Heart right ventricle (tissue), 16 donors: ENCODE data around the gene PCP4. TPM values are rescaled to one million over a fixed set of nuclear protein-coding genes. Genes with fewer than 3 reads are reported as not detected.

Experiments
- ATAC-seq, 8 donors: fragments of 200-7000 bp; cut with Tn5 transposase; one replicate each; pipeline ENCODE4 v1.9.1; 2020; ENCODE audit warnings: mild to moderate bottlenecking in 8 of 8, moderate library complexity in 8 of 8, moderate number of reproducible peaks in 1 of 8
- DNase-seq, 2 donors: peaks; one replicate each; pipeline ENCODE4 v3.0.0-alpha.2; 2020
- H3K27ac ChIP-seq, 10 donors: fragments of 200-600 bp; sonication (generic) in 2 of 10; one replicate each; pipeline versions ENCODE4 v1.5.0 to v1.8.0; 2020 to 2022; ENCODE audit warnings: mild to moderate bottlenecking in 3 of 10
- H3K27me3 ChIP-seq, 7 donors: fragments of 200-600 bp; one replicate each; pipeline ENCODE4 v1.8.0; 2021 to 2022; ENCODE audit warnings: mild to moderate bottlenecking in 2 of 7
- H3K36me3 ChIP-seq, 9 donors: fragments of 200-600 bp; sonication (generic) in 1 of 9; one replicate each; pipeline versions ENCODE4 v1.5.0 to v1.8.0; 2020 to 2022; ENCODE audit warnings: mild to moderate bottlenecking in 2 of 9
- H3K4me1 ChIP-seq, 9 donors: fragments of 200-600 bp; sonication (generic) in 1 of 9; one replicate each; pipeline versions ENCODE4 v1.5.0 to v1.8.0; 2020 to 2022; ENCODE audit warnings: mild to moderate bottlenecking in 4 of 9
- H3K4me3 ChIP-seq, 10 donors: fragments of 200-600 bp; sonication (generic) in 2 of 10; one replicate each; pipeline versions ENCODE4 v1.5.0 to v1.8.0; 2020 to 2022; ENCODE audit warnings: mild to moderate bottlenecking in 7 of 10, moderate library complexity in 2 of 10
- H3K9me3 ChIP-seq, 11 donors: fragments of 200-600 bp in 10 of 11; sonication (generic) in 2 of 11; one replicate each; pipeline versions ENCODE4 v1.5.0 to v1.8.0; 2013 to 2022; ENCODE audit warnings: mild to moderate bottlenecking in 2 of 11, control low read depth in 1 of 11, moderate library complexity in 1 of 11
- CTCF ChIP-seq, 9 donors: fragments of 200-600 bp; sonication (generic) in 2 of 9; IDR thresholded peaks; one replicate each; pipeline versions ENCODE4 v1.5.0 to v1.8.0; 2021 to 2022; ENCODE audit warnings: antibody characterized with exemption in 9 of 9, mild to moderate bottlenecking in 5 of 9, moderate library complexity in 1 of 9
- WGBS, 2 donors: extraction: QIAGEN DNeasy Blood & Tissue Kit; methylation state at CpG; one replicate each; pipeline ENCODE4 v1.1.7; 2013; ENCODE audit warnings: inconsistent platforms in 1 of 2; 5-methylcytosine and 5-hydroxymethylcytosine counted together
- intact Hi-C, 10 donors: fragments of 100-400 bp; cut with DNase I; formaldehyde crosslinking; loops; one replicate each; pipeline versions ENCODE4 v1.11.1 to v1.14.2; 2022
- polyA plus RNA-seq, 2 donors: library from polyadenylated mRNA; stranded (reverse); fragments of 200-250 nt; gene quantifications; one replicate each; pipeline ENCODE4 v1.2.3, GENCODE V29; 2013
- total RNA-seq, 10 donors: library from RNA; stranded (reverse); fragmentation: NEBNext Ultra II Directional in 3 of 10; extraction: Animal tissue kit (Norgen Biotek cat#: 25700) in 3 of 10; gene quantifications; one replicate each; pipeline versions ENCODE4 v1.2.1 to v1.2.4, GENCODE V29; 2021 to 2023
- donor health status: Arrhythmogenic right ventricular cardiomyopathy.
- donor health status: ischemic (EF 13 %, LVEDD 7.1; RV severe dilation, severe dysfunction).
- donor health status: healthy with polysubstance abuse.
- donor health status: DM: no; HTN: yes; CAD: no.
- donor health status: DM: no; HTN: no; CAD: no.
- donor health status: ischemic (EF 25% LVEDD 6.9; RV normal size, moderate dysfunction).
- donor health status: ischemic (EF 25% LVEDD 5.7; RV mildly dilated, moderate dysfunction).
- donor health status: healthy.
- donor health status: DM: yes; HTN: yes; CAD: no.
- donor health status: Ischemic cardiomyopathy.
- donor health status: ischemic (EF 35%, LVEDD 5.7; RV mildly dilated, moderate dysfunction).
- donor health status: nonischemic (EF 11% LVEDD 7.7; RV severe dilation, severe dysfunction).
- donor health status: DM: yes; HTN: yes; CAD: no.
- donor health status: PGD.
- donor health status: ischemic (EF 29% LVEDD 5.4; RV normal size, mild dysfunction).
- donor health status: nonischemic (EF 23%, LVEDD 6.1; RV moderate dilation, normal function).

PCP4 gene
- total and polyA plus RNA-seq, 12 donors, result 1.0 to 6.9 (median 3.6) TPM

- Histone ChIP-seq H3K4me3 (no peak overlapping the region), H3K36me3 (no peaks in the 10 kb centered on the region), H3K9me3 (no peaks in the 10 kb centered on the region), H3K4me1 (no peaks in the 10 kb centered on the region), H3K27ac (no peak overlapping the region), H3K27me3 (no peaks in the 10 kb centered on the region)
- TF ChIP-seq CTCF (IDR thresholded peaks at IDR 0.05), result no peak
- ATAC-seq (no peak), DNase-seq (no peak)
- intact Hi-C loops, result loop anchor here in 1 of 10 donors (5.0 kb wide), 1 partner anchor 248 kb away; no protein-coding TSS in a partner anchor
- WGBS, 2 donors, result 86 to 88% methylated on average over 8 of the region's 8 CpGs
These were observed 7.0 kb downstream of the PCP4 start for GRCh38 chr21:39874206-39874605.

DNA sequence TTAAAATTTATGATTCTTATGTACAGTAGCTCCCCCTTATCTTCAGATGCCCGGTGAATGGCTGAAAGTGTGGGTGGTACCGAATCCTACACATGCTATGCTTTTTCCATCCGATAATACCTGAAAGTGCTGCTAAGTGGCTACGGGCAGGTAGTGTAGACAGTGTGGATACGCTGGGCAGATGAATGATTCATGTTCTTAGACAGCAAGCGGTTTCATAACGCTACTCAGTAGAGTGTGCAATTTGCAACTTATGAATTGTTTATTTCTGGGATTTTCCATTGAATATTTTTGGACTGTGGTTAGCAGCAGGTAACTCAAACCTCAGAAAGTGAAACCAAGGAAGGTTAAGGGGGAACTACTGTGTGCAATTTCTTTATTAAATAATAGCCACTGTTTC is 7.5 kb downstream of the PCP4 start:
- Histone ChIP-seq H3K4me1 (no peaks in the 10 kb centered on the region), H3K9me3 (no peaks in the 10 kb centered on the region), H3K4me3 (no peak overlapping the region), H3K27me3 (no peaks in the 10 kb centered on the region), H3K27ac (no peak overlapping the region), H3K36me3 (no peaks in the 10 kb centered on the region)
- no peak for TF ChIP-seq CTCF (IDR thresholded peaks at IDR 0.05)
- intact Hi-C loops, result loop anchor here in 1 of 10 donors (5.0 kb wide), 1 partner anchor 248 kb away; no protein-coding TSS in a partner anchor
- ATAC-seq (no peak), DNase-seq (no peak)
- WGBS, 2 donors, result 88% methylated on average over 7 of the region's 7 CpGs

DNA sequence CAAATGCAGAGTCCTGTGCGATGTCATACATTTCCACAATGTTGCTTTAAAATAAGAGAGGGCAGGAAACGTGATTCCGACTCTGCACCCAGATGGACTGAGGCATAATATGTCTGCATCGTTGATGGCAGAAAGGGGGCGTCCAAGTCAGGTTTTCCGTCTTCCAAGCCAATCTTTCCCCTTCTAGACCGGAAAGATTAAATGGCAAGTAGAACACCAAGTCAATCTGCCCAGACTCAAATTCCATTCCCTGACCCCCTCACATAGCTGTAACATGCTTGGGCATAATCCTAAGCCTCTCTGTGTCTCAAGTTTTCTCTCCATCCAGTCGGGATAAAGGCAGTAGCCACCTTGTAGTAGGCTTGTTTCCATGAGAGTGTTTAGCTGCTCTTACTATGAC is 14.4 kb downstream of the PCP4 start:
- no peak for DNase-seq
- no peak for TF ChIP-seq CTCF (IDR thresholded peaks at IDR 0.05)
- WGBS, 2 donors, result 77 to 84% methylated on average over 8 of the region's 8 CpGs
- no peak for ATAC-seq
- no peak overlapping the region for H3K4me3 ChIP-seq
- peaks cover 0 to 7% (median 0%) of the 10 kb centered on the region in 9 donors for H3K4me1 ChIP-seq
- H3K36me3 ChIP-seq, result no peaks in the 10 kb centered on the region
- no peak overlapping the region for H3K27ac ChIP-seq
- intact Hi-C loops, result no loop called here
- H3K27me3 ChIP-seq, result no peaks in the 10 kb centered on the region
- H3K9me3 ChIP-seq, result no peaks in the 10 kb centered on the region

DNA sequence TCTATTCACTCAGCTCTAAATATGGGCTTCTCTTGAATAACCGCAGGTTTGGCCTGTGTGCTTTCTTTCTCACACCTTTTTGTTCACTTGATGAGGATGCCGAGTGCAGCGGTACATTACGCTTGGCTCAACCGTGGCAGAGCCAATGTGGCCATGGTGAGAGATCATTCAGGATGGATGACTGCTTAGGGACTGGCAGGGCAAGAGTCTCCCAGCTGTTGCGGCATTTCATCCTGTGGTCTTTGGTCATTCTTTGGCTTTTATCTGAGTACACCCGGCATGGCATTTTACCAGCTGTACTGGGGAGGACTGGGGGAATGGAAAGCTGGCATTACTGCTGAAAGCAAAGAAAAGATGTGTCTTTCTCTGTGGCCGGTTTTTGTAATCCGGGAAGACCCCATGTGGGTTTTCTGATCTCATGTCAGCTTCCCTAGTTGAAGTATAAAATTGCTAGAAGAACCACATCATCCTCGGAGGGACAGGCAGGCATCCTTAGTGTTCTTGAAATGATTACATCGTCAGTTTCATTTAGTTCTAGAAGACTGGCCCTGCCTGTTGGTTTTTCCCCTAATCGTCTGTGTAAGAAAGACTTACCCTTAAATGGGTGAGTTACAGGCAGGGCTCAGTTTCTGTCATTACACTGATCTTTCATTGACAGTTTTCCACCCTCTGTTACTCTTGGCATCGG is 15.1 kb downstream of the PCP4 start:
- TF ChIP-seq CTCF (IDR thresholded peaks at IDR 0.05), result no peak

More for the DNA sequence above, 15.1 kb downstream of the PCP4 start:
- H3K27ac ChIP-seq, result no peak overlapping the region
- no peaks in the 10 kb centered on the region for H3K9me3 ChIP-seq
- peaks cover 0 to 7% (median 0%) of the 10 kb centered on the region in 9 donors for H3K4me1 ChIP-seq
- WGBS, 2 donors, result 89 to 90% methylated on average over 13 of the region's 13 CpGs
- ATAC-seq (no peak), DNase-seq (no peak)
- H3K27me3 ChIP-seq, result no peaks in the 10 kb centered on the region
- H3K36me3 ChIP-seq, result no peaks in the 10 kb centered on the region
- no peak overlapping the region for H3K4me3 ChIP-seq
- intact Hi-C loops, result no loop called here
